Nucleus accumbens (tissue), 56 donors: Measurements from ENCODE around the gene DAPK1.
A peak's percentile ranks its signal among the peaks of the same experiment; 100 is the strongest.

ENCODE experiments used
- DNase-seq, 56 donors: peaks; one replicate each; lab custom pipeline; 2025; lab: John Stamatoyannopoulos, UW

Gene DAPK1

GRCh38 chr9:87676976-87677775 lies 179.5 kb downstream of the DAPK1 start:
- DNase-seq: peak in 1 of 56 donors; percentile 38

- no peak for DNase-seq
These were observed 180.3 kb downstream of the DAPK1 start for GRCh38 chr9:87677776-87678587.

- peak in 35 of 56 donors; percentile 7 to 80 (median 34) for DNase-seq
These were observed 181.1 kb downstream of the DAPK1 start for GRCh38 chr9:87678650-87679355.

GRCh38 chr9:87681271-87682061 lies 183.8 kb downstream of the DAPK1 start:
- DNase-seq: no peak

GRCh38 chr9:87682085-87682484 lies 184.4 kb downstream of the DAPK1 start:
- no peak for DNase-seq

GRCh38 chr9:87682618-87683017 lies 185.0 kb downstream of the DAPK1 start:
- DNase-seq: no peak

GRCh38 chr9:87683751-87684626 lies 186.3 kb downstream of the DAPK1 start:
- peak in 1 of 56 donors; percentile 26 for DNase-seq

- DNase-seq: peak in 33 of 56 donors; percentile 15 to 75 (median 36)
These were observed 187.1 kb downstream of the DAPK1 start for GRCh38 chr9:87684627-87685219.

- DNase-seq: no peak
These were observed 187.8 kb downstream of the DAPK1 start for GRCh38 chr9:87685441-87685840.

GRCh38 chr9:87685871-87686519 lies 188.3 kb downstream of the DAPK1 start:
- DNase-seq: peak in 11 of 56 donors; percentile 8 to 33 (median 22)

GRCh38 chr9:87686520-87687090 lies 188.9 kb downstream of the DAPK1 start:
- no peak for DNase-seq

GRCh38 chr9:87687207-87687606 lies 189.5 kb downstream of the DAPK1 start:
- DNase-seq: no peak

- no peak for DNase-seq
These were observed 196.6 kb downstream of the DAPK1 start for GRCh38 chr9:87694236-87694755.

- DNase-seq: no peak
These were observed 197.9 kb downstream of the DAPK1 start for GRCh38 chr9:87695523-87695922.

- DNase-seq: no peak
These were observed 199.0 kb downstream of the DAPK1 start for GRCh38 chr9:87696641-87697040.

- DNase-seq: no peak
These were observed 200.6 kb downstream of the DAPK1 start for GRCh38 chr9:87698069-87698809.

- no peak for DNase-seq
These were observed 202.2 kb downstream of the DAPK1 start for GRCh38 chr9:87699835-87700234.
